GM23338 (cell line): ENCODE results near the gene ARHGEF38. TPM values are rescaled to one million over a fixed set of nuclear protein-coding genes. Genes with fewer than 3 reads are reported as not detected.

Experiments
- ATAC-seq: fragments of 200-7000 bp; cut with Tn5 transposase; 3 replicates; pipeline ENCODE4 v1.9.1; 2020
- DNase-seq: peaks from one replicate; pipeline ENCODE4 v3.0.0-alpha.2; 2015; ENCODE audit warnings: low spot score
- H2AFZ ChIP-seq: fragments of 200-600 bp; sonication (generic); 2 replicates; pipeline ENCODE4 v1.8.0; 2016; ENCODE audit warnings: antibody characterized with exemption, mild to moderate bottlenecking, moderate library complexity
- H3F3A ChIP-seq: fragments of 200-600 bp; sonication (generic); replicated peaks from 2 replicates; pipeline ENCODE4 v1.8.0; 2017; ENCODE audit warnings: antibody characterized with exemption, mixed run types, low read depth
- H3K27ac ChIP-seq: fragments of 200-600 bp; sonication (generic); 2 replicates; pipeline ENCODE4 v1.6.1; 2016; ENCODE audit warnings: low read depth
- H3K27me3 ChIP-seq: fragments of 200-600 bp; sonication (generic); 2 replicates; pipeline ENCODE4 v1.8.0; 2016; ENCODE audit warnings: mild to moderate bottlenecking, mixed run types, moderate library complexity; ENCODE audit not compliant: insufficient read depth
- H3K36me3 ChIP-seq: fragments of 200-600 bp; sonication (generic); 2 replicates; pipeline ENCODE4 v1.8.0; 2016; ENCODE audit warnings: mild to moderate bottlenecking; ENCODE audit not compliant: insufficient read depth
- H3K4me1 ChIP-seq: fragments of 200-600 bp; sonication (generic); 2 replicates; pipeline ENCODE4 v1.8.0; 2016; ENCODE audit warnings: mild to moderate bottlenecking, moderate library complexity; ENCODE audit not compliant: insufficient read depth
- H3K4me2 ChIP-seq: fragments of 200-600 bp; sonication (generic); 2 replicates; pipeline ENCODE4 v1.7.1; 2017; ENCODE audit warnings: mixed run types
- H3K4me3 ChIP-seq: fragments of 200-600 bp; sonication (generic); 2 replicates; pipeline ENCODE4 v1.6.1; 2016; ENCODE audit warnings: mixed run types
- H3K79me2 ChIP-seq: fragments of 200-600 bp; sonication (generic); replicated peaks from 2 replicates; pipeline ENCODE4 v1.8.0; 2017; ENCODE audit warnings: mild to moderate bottlenecking; ENCODE audit not compliant: insufficient read depth
- H3K9me2 ChIP-seq: fragments of 200-600 bp; sonication (generic); 2 replicates; pipeline ENCODE4 v1.8.0; 2017; ENCODE audit not compliant: insufficient read depth
- H4K20me1 ChIP-seq: fragments of 200-600 bp; sonication (generic); replicated peaks from 2 replicates; pipeline ENCODE4 v1.8.0; 2017; ENCODE audit warnings: mild to moderate bottlenecking; ENCODE audit not compliant: insufficient read depth
- H3K27ac Mint-ChIP-seq: 2 replicates; pipeline ENCODE4 v1.8.0; 2020; ENCODE audit warnings: inconsistent platforms, mild to moderate bottlenecking, moderate library complexity, mixed read lengths
- H3K27me3 Mint-ChIP-seq: 3 replicates; pipeline ENCODE4 v1.8.0; 2022; ENCODE audit warnings: low read depth, mild to moderate bottlenecking, moderate library complexity, mixed read lengths, inconsistent platforms; ENCODE audit not compliant: insufficient read depth, poor library complexity
- H3K36me3 Mint-ChIP-seq: 3 replicates; pipeline ENCODE4 v1.8.0; 2021; ENCODE audit warnings: low read depth, mild to moderate bottlenecking, inconsistent platforms, moderate library complexity, mixed read lengths
- H3K4me1 Mint-ChIP-seq: 3 replicates; pipeline ENCODE4 v1.8.0; 2020; ENCODE audit warnings: mild to moderate bottlenecking, inconsistent platforms, mixed read lengths
- H3K4me3 Mint-ChIP-seq: 3 replicates; pipeline ENCODE4 v1.8.0; 2021; ENCODE audit warnings: moderate library complexity, mild to moderate bottlenecking, inconsistent platforms, mixed read lengths
- H3K9me3 Mint-ChIP-seq: 3 replicates; pipeline ENCODE4 v1.8.0; 2020; ENCODE audit warnings: moderate library complexity, mild to moderate bottlenecking, inconsistent platforms, mixed read lengths
- CREB1 ChIP-seq: fragments of 250-450 bp; sonication (Bioruptor Pico); IDR thresholded peaks from 2 replicates; pipeline ENCODE4 v1.5.0; 2020; ENCODE audit warnings: low read depth, mild to moderate bottlenecking, moderate library complexity
- EZH2 ChIP-seq: fragments of 200-600 bp; sonication (generic); IDR thresholded peaks from one replicate; pipeline ENCODE4 v1.8.0; 2017; ENCODE audit warnings: antibody characterized with exemption, mild to moderate bottlenecking, low read depth; ENCODE audit not compliant: unreplicated experiment
- EZH2phosphoT487 ChIP-seq: fragments of 200-600 bp; sonication (generic); IDR thresholded peaks from one replicate; pipeline ENCODE4 v1.8.1; 2018; ENCODE audit warnings: antibody characterized with exemption; ENCODE audit not compliant: unreplicated experiment
- JUNB ChIP-seq: IDR thresholded peaks from one replicate; pipeline ENCODE4 v1.6.1; 2016; ENCODE audit warnings: antibody characterized with exemption; ENCODE audit not compliant: unreplicated experiment
- NANOG ChIP-seq: IDR thresholded peaks from 2 replicates; pipeline ENCODE4 v1.6.1; 2016; ENCODE audit warnings: antibody characterized with exemption, borderline replicate concordance
- POLR2AphosphoS5 ChIP-seq: IDR thresholded peaks from 2 replicates; pipeline ENCODE4 v1.6.1; 2016; ENCODE audit warnings: antibody characterized with exemption, low read depth
- REST ChIP-seq: IDR thresholded peaks from one replicate; pipeline ENCODE4 v1.6.1; 2018; ENCODE audit warnings: antibody characterized with exemption; ENCODE audit not compliant: unreplicated experiment
- STAT1 ChIP-seq: IDR thresholded peaks from one replicate; pipeline ENCODE4 v1.6.1; 2016; ENCODE audit warnings: antibody characterized with exemption; ENCODE audit not compliant: unreplicated experiment
- ZNF114 ChIP-seq: fragments of 250-450 bp; sonication (Bioruptor Pico); IDR thresholded peaks from 2 replicates; pipeline ENCODE4 v1.5.0; 2020; ENCODE audit warnings: mild to moderate bottlenecking, moderate library complexity
- ZNF331 ChIP-seq: fragments of 250-450 bp; sonication (Bioruptor Pico); IDR thresholded peaks from 2 replicates; pipeline ENCODE4 v1.5.0; 2020; ENCODE audit warnings: low read depth, mild to moderate bottlenecking, moderate library complexity
- polyA plus RNA-seq: library from polyadenylated mRNA; unstranded; fragments of >200 nt; fragmentation: Nextera tagmentation; extraction: Ambion mirVana; gene quantifications from 2 replicates; pipeline ENCODE4 v1.2.1, GENCODE V29; 2016
- total RNA-seq: library from RNA; depleted of rRNA; stranded (reverse); fragments of >200 nt; shearing (Covaris generic); gene quantifications from 2 replicates; pipeline ENCODE4 v1.2.3, GENCODE V29; 2014
- TF ChIP-seq, protein P1 (sequence below): IDR thresholded peaks from 2 replicates; pipeline ENCODE4 v1.6.1; 2016; ENCODE audit warnings: antibody characterized with exemption
- TF ChIP-seq, protein P2 (sequence below), 2 experiments: fragments of 200-600 bp in 1 of 2; sonication (generic) in 1 of 2; conservative IDR thresholded peaks; 2 replicates each; pipeline versions ENCODE4 v1.5.1 to v1.6.1; 2016 to 2017; ENCODE audit warnings: antibody characterized with exemption in 2 of 2, low read depth in 2 of 2, mild to moderate bottlenecking in 2 of 2, moderate library complexity in 1 of 2
- TF ChIP-seq, protein P3 (sequence below): fragments of 250-450 bp; sonication (Bioruptor Pico); IDR thresholded peaks from 2 replicates; pipeline ENCODE4 v1.5.0; 2020; ENCODE audit warnings: mild to moderate bottlenecking, moderate library complexity

ARHGEF38 gene
- total and polyA plus RNA-seq, 2 experiments from 2014 or later = 0.58 TPM; not detected in 1

- Histone ChIP-seq H3K4me1 (no peaks in the 10 kb centered on the region), H3K9me2 (no peaks in the 10 kb centered on the region), H3F3A (no peaks in the 10 kb centered on the region), H2AFZ (no peak overlapping the region), H3K27me3 (no peaks in the 10 kb centered on the region), H3K36me3 (no peaks in the 10 kb centered on the region), H3K4me2 (no peak overlapping the region), H3K27ac (no peak overlapping the region), H3K4me3 (no peak overlapping the region), H3K79me2 (no peaks in the 10 kb centered on the region), H4K20me1 (no peaks in the 10 kb centered on the region)
- Mint-ChIP-seq H3K27ac (no peak overlapping the region), H3K4me1 (no peaks in the 10 kb centered on the region), H3K4me3 (no peak overlapping the region), H3K9me3 (no peaks in the 10 kb centered on the region), H3K27me3 (peaks cover 2% of the 10 kb centered on the region), H3K36me3 (no peaks in the 10 kb centered on the region)
- TF ChIP-seq, protein P1, sequence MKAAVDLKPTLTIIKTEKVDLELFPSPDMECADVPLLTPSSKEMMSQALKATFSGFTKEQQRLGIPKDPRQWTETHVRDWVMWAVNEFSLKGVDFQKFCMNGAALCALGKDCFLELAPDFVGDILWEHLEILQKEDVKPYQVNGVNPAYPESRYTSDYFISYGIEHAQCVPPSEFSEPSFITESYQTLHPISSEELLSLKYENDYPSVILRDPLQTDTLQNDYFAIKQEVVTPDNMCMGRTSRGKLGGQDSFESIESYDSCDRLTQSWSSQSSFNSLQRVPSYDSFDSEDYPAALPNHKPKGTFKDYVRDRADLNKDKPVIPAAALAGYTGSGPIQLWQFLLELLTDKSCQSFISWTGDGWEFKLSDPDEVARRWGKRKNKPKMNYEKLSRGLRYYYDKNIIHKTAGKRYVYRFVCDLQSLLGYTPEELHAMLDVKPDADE = no peak
- no peak for TF ChIP-seq POLR2AphosphoS5
- TF ChIP-seq, protein P2, sequence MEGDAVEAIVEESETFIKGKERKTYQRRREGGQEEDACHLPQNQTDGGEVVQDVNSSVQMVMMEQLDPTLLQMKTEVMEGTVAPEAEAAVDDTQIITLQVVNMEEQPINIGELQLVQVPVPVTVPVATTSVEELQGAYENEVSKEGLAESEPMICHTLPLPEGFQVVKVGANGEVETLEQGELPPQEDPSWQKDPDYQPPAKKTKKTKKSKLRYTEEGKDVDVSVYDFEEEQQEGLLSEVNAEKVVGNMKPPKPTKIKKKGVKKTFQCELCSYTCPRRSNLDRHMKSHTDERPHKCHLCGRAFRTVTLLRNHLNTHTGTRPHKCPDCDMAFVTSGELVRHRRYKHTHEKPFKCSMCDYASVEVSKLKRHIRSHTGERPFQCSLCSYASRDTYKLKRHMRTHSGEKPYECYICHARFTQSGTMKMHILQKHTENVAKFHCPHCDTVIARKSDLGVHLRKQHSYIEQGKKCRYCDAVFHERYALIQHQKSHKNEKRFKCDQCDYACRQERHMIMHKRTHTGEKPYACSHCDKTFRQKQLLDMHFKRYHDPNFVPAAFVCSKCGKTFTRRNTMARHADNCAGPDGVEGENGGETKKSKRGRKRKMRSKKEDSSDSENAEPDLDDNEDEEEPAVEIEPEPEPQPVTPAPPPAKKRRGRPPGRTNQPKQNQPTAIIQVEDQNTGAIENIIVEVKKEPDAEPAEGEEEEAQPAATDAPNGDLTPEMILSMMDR (conservative IDR thresholded peaks at IDR 0.05; ENCODE audit: low read depth in 2 of 2) = no peak
- TF ChIP-seq STAT1 = no peak
- no peak for TF ChIP-seq REST
- TF ChIP-seq ZNF114 (CRISPR knock-in tag) = no peak
- TF ChIP-seq NANOG = no peak
- no peak for TF ChIP-seq EZH2
- TF ChIP-seq, protein P3, sequence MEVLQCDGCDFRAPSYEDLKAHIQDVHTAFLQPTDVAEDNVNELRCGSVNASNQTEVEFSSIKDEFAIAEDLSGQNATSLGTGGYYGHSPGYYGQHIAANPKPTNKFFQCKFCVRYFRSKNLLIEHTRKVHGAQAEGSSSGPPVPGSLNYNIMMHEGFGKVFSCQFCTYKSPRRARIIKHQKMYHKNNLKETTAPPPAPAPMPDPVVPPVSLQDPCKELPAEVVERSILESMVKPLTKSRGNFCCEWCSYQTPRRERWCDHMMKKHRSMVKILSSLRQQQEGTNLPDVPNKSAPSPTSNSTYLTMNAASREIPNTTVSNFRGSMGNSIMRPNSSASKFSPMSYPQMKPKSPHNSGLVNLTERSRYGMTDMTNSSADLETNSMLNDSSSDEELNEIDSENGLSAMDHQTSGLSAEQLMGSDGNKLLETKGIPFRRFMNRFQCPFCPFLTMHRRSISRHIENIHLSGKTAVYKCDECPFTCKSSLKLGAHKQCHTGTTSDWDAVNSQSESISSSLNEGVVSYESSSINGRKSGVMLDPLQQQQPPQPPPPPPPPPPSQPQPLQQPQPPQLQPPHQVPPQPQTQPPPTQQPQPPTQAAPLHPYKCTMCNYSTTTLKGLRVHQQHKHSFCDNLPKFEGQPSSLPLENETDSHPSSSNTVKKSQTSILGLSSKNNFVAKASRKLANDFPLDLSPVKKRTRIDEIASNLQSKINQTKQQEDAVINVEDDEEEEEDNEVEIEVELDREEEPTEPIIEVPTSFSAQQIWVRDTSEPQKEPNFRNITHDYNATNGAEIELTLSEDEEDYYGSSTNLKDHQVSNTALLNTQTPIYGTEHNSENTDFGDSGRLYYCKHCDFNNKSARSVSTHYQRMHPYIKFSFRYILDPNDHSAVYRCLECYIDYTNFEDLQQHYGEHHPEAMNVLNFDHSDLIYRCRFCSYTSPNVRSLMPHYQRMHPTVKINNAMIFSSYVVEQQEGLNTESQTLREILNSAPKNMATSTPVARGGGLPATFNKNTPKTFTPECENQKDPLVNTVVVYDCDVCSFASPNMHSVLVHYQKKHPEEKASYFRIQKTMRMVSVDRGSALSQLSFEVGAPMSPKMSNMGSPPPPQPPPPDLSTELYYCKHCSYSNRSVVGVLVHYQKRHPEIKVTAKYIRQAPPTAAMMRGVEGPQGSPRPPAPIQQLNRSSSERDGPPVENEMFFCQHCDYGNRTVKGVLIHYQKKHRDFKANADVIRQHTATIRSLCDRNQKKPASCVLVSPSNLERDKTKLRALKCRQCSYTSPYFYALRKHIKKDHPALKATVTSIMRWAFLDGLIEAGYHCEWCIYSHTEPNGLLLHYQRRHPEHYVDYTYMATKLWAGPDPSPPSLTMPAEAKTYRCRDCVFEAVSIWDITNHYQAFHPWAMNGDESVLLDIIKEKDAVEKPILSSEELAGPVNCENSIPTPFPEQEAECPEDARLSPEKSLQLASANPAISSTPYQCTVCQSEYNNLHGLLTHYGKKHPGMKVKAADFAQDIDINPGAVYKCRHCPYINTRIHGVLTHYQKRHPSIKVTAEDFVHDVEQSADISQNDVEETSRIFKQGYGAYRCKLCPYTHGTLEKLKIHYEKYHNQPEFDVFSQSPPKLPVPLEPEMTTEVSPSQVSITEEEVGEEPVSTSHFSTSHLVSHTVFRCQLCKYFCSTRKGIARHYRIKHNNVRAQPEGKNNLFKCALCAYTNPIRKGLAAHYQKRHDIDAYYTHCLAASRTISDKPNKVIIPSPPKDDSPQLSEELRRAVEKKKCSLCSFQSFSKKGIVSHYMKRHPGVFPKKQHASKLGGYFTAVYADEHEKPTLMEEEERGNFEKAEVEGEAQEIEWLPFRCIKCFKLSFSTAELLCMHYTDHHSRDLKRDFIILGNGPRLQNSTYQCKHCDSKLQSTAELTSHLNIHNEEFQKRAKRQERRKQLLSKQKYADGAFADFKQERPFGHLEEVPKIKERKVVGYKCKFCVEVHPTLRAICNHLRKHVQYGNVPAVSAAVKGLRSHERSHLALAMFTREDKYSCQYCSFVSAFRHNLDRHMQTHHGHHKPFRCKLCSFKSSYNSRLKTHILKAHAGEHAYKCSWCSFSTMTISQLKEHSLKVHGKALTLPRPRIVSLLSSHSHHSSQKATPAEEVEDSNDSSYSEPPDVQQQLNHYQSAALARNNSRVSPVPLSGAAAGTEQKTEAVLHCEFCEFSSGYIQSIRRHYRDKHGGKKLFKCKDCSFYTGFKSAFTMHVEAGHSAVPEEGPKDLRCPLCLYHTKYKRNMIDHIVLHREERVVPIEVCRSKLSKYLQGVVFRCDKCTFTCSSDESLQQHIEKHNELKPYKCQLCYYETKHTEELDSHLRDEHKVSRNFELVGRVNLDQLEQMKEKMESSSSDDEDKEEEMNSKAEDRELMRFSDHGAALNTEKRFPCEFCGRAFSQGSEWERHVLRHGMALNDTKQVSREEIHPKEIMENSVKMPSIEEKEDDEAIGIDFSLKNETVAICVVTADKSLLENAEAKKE (CRISPR knock-in tag) = no peak
- no peak for TF ChIP-seq EZH2phosphoT487
- no peak for TF ChIP-seq CREB1 (CRISPR knock-in tag)
- TF ChIP-seq JUNB = no peak
- no peak for TF ChIP-seq ZNF331
- DNase-seq (no peak), ATAC-seq (no peak)
These were observed 100.0 kb downstream of the ARHGEF38 start for GRCh38 chr4:105652286-105652888.
